Body of pancreas (tissue), 4 donors: ENCODE measurements around the gene TLX2.

Source experiments
- CTCF ChIP-seq, 7 experiments: fragments of 450-650 bp in 4 of 7; fragments of 200-600 bp in 3 of 7; sonication (generic) in 3 of 7; IDR thresholded peaks; one replicate each; pipeline ENCODE4 v1.5.1; 2016 to 2019; ENCODE audit warnings: antibody characterized with exemption in 7 of 7
- POLR2A ChIP-seq, 3 donors: fragments of 450-650 bp; IDR thresholded peaks; one replicate each; pipeline ENCODE4 v1.6.1; 2016; ENCODE audit warnings: antibody characterized with exemption in 3 of 3, mild to moderate bottlenecking in 2 of 3

GRCh38 chr2:74516650-74517049 is 2.4 kb downstream of the TLX2 start:
- TF ChIP-seq POLR2A (IDR thresholded peaks at IDR 0.05) (no peak), CTCF (IDR thresholded peaks at IDR 0.05) (no peak)
